Measurements from ENCODE around the gene PRSS12. TPM values are rescaled to one million over a fixed set of nuclear protein-coding genes. Genes with fewer than 3 reads are reported as not detected.

Gene PRSS12
- total RNA-seq, 1 donor from 2014 or later, result 15.0 TPM

GRCh38 chr4:118281611-118282442 is 71.0 kb downstream of the PRSS12 start:
- no peaks in the 10 kb centered on the region for H3K27me3 ChIP-seq
- DNase-seq (ENCODE audit: extremely low spot score in 2 of 2), result no peak
- H3K4me3 ChIP-seq, result no peak overlapping the region
- TF ChIP-seq POLR2AphosphoS5 (IDR thresholded peaks at IDR 0.05; ENCODE audit: insufficient read depth in 1 of 2, low read depth in 1 of 2) (no peak), POLR2A (IDR thresholded peaks at IDR 0.05) (no peak)
- TF ChIP-seq, protein P1, sequence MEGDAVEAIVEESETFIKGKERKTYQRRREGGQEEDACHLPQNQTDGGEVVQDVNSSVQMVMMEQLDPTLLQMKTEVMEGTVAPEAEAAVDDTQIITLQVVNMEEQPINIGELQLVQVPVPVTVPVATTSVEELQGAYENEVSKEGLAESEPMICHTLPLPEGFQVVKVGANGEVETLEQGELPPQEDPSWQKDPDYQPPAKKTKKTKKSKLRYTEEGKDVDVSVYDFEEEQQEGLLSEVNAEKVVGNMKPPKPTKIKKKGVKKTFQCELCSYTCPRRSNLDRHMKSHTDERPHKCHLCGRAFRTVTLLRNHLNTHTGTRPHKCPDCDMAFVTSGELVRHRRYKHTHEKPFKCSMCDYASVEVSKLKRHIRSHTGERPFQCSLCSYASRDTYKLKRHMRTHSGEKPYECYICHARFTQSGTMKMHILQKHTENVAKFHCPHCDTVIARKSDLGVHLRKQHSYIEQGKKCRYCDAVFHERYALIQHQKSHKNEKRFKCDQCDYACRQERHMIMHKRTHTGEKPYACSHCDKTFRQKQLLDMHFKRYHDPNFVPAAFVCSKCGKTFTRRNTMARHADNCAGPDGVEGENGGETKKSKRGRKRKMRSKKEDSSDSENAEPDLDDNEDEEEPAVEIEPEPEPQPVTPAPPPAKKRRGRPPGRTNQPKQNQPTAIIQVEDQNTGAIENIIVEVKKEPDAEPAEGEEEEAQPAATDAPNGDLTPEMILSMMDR (IDR thresholded peaks at IDR 0.05), result no peak
- intact Hi-C loops (cut with DNase I), result no loop called here
- H3K9me3 ChIP-seq, result no peaks in the 10 kb centered on the region
- H3K4me1 ChIP-seq, result peaks cover 27% of the 10 kb centered on the region
- peak overlapping the region; percentile 27 for H3K27ac ChIP-seq
- no peaks in the 10 kb centered on the region for H3K36me3 ChIP-seq

GRCh38 chr4:118280501-118281218 is 72.1 kb downstream of the PRSS12 start:
- intact Hi-C loops (cut with DNase I), result no loop called here

DNA sequence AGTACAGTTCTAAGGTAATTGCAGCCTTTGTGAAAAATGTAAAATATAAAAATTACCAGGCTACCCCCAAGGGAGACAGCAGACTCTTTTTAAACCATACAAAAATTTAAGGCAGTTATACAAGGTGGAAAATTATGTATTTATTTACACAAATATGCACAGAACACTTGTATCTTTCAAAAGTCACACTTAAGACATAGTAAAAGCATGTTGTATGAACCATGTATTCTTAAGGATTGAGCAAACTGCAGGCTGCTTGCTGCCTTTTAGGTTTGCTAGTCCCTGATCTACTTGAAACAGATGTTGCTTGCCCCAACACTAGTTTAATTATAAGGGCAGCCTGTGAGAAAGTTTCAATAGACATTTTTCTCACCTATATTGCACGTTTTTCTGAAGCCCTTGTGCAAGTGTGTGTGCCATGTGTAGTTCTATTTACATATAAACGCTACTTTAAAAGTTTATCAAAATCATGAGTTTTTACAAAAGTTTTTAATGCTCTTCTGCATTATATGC is 72.8 kb downstream of the PRSS12 start:
- DNase-seq (ENCODE audit: extremely low spot score in 2 of 2), result no peak
- peak overlapping the region; percentile 73 to 87 for H3K4me3 ChIP-seq
- peak overlapping the region; percentile 95 for H3K27ac ChIP-seq
- no peak for TF ChIP-seq POLR2A (IDR thresholded peaks at IDR 0.05)
- TF ChIP-seq POLR2AphosphoS5 (IDR thresholded peaks at IDR 0.05; ENCODE audit: insufficient read depth in 1 of 2, low read depth in 1 of 2), result no peak
- TF ChIP-seq, protein P1 (IDR thresholded peaks at IDR 0.05), result no peak
- H3K4me1 ChIP-seq, result peaks cover 27% of the 10 kb centered on the region
- H3K9me3 ChIP-seq, result no peaks in the 10 kb centered on the region
- H3K36me3 ChIP-seq, result no peaks in the 10 kb centered on the region
- no peaks in the 10 kb centered on the region for H3K27me3 ChIP-seq
- intact Hi-C loops (cut with DNase I), result no loop called here

More at GRCh38 chr4:118280501-118281218, 72.1 kb downstream of the PRSS12 start:
- Histone ChIP-seq H3K4me1 (peaks cover 27% of the 10 kb centered on the region), H3K4me3 (no peak overlapping the region), H3K27ac (peak overlapping the region; percentile 95), H3K27me3 (no peaks in the 10 kb centered on the region), H3K36me3 (no peaks in the 10 kb centered on the region), H3K9me3 (no peaks in the 10 kb centered on the region)
- DNase-seq (ENCODE audit: extremely low spot score in 2 of 2), result no peak
- TF ChIP-seq, protein P1 (IDR thresholded peaks at IDR 0.05), result peak in 2 of 3 experiments; percentile 28 to 34
- TF ChIP-seq POLR2A (IDR thresholded peaks at IDR 0.05) (no peak), POLR2AphosphoS5 (IDR thresholded peaks at IDR 0.05; ENCODE audit: insufficient read depth in 1 of 2, low read depth in 1 of 2) (peak in 1 of 2 donors; percentile 40)

GRCh38 chr4:118279328-118279727 is 73.5 kb downstream of the PRSS12 start:
- Histone ChIP-seq H3K27ac (peak overlapping the region; percentile 95), H3K9me3 (no peaks in the 10 kb centered on the region), H3K4me1 (peaks cover 27% of the 10 kb centered on the region), H3K36me3 (no peaks in the 10 kb centered on the region), H3K27me3 (no peaks in the 10 kb centered on the region), H3K4me3 (peak overlapping the region; percentile 73 to 87)
- no peak for DNase-seq (ENCODE audit: extremely low spot score in 2 of 2)
- no peak for TF ChIP-seq POLR2AphosphoS5 (IDR thresholded peaks at IDR 0.05; ENCODE audit: insufficient read depth in 1 of 2, low read depth in 1 of 2)
- TF ChIP-seq, protein P1 (IDR thresholded peaks at IDR 0.05), result no peak
- no peak for TF ChIP-seq POLR2A (IDR thresholded peaks at IDR 0.05)
- intact Hi-C loops (cut with DNase I), result no loop called here

Measured in vagina (tissue), 2 donors.